HG03378 (cell line): ENCODE data around the gene ABCA9.
"Not testable (repeated sequence)": the region's sequence is repeated elsewhere in the genome, so short reads cannot be mapped to it uniquely, and the experiment has no call there.

ENCODE experiments used
- ATAC-seq: cut with Tn5 transposase; IDR thresholded peaks from one replicate; pipeline ENCODE4 v1.9.1; 2021; ENCODE audit warnings: mild to moderate bottlenecking, moderate library complexity; ENCODE audit not compliant: unreplicated experiment

The ABCA9 gene

DNA sequence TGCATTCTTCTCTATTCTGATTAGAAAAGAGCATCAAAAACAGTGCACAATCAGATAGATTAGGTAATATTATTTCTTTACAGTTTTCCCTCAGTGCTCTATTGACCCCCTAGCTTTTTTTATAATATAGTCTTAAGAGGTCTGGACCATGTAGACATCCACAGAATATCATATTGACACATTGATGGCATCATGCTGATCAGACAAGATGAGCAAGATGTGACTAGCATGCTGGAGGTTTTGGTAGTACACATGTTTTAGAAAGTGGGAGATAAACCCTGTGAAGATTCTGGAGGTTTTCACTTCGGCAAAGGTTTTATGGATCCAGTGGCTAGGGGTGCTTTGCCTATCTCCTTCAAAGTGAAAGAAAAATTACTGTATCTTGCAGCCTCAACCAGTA is 102.8 kb downstream of the ABCA9 start:
- ATAC-seq = no peak

DNA sequence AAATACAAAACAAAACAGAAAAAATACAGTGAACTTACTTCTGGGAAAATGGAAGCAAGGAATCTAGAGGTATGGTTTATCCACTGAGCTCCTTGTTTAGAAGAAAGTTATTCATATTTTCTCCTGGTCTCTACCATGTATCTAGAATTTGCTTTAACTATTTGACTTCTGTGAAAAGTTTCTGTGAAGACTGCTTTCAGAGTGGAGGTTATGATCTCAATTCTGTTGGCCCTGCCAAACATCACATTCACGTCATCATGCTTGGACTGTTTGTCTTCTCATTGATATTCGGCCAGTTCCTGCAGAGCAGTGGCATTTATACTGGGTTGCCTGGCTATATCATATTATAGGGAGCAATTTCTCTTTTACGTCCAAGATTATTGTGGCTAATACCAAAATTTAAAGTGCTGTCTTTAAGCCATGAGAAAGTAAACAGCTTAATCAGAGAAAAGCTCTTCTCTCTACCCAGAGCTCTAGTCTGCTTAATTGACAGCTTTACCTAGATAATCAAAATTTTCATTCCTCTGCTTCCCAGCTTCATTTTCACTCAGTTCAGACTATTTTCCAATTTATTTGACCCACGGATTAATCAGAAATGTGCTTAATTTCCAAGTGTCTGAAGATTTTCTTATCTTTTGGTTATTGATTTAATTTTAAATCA is 105.4 kb downstream of the ABCA9 start, which contains the start of gene ABCA8:
Gene ABCA8, minus strand, starts transcription at position 212 of the 661 bp plus-strand sequence. CDS start 13,358 bp downstream, outside the sequence.
- ATAC-seq = no peak

DNA sequence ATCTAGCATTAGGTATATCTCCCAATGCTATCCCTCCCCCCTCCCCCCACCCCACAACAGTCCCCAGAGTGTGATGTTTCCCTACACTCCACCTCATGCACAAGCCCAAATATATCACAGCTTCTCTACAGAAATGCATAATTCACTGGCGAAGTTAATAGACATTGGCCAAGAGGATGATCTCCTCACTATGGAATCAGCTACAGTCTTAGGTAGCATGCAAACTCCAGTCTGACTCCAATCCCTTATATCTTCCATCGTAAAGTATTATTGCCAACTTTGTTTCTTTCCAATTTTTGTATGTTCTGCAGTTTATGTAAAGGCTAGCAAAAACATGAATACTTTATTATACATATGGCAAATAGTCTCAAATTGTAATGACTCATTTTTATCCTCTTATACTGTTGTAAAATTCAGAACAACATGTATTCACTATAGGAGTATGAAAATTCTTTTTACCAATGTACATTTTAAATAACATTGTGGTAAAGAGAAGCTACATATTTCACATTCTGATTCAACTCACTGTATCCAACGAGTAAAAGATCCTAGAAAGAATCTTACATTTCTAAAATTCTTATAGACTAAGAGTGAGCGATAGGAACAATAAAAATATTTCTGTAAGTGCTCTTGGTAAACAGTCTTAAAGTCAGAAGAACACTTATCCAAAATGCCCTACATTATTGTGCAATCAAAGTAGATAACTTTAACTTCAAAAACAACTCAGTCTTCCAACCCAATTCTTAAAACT is 106.4 kb downstream of the ABCA9 start:
- no peak for ATAC-seq

DNA sequence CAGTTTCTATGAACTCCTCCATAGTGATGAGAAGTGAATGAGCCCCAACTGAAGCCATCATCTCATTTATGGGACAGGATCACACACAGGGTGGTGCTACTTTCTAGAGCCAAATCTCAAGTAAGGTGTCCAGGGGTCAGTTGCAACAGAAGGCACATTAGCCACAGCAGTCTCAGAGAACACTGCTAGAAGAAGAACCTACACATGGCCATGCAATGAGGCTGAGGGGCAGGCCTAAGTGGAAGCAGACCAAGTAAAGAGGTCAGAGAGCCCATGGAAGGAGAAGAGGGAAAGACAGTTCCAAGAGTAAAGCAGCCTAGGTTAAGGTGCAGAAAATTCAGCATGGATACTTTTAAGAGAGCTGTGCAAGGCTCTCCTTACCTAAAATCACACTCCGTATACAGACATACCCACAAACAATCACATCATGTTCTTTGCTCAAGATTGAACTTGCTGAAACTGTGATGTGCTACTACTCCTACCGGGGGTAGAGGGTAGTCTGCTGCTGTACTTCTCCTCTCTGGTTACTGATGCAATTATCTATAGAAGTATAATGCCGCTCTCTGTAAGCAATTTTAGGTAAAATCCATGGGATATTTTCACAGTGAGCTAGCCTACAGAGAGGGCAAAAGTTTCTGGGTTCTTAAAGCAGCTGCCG is 107.3 kb downstream of the ABCA9 start:
- ATAC-seq = no peak

GRCh38 chr17:68950725-68951124 is 110.0 kb downstream of the ABCA9 start:
- no peak for ATAC-seq

DNA sequence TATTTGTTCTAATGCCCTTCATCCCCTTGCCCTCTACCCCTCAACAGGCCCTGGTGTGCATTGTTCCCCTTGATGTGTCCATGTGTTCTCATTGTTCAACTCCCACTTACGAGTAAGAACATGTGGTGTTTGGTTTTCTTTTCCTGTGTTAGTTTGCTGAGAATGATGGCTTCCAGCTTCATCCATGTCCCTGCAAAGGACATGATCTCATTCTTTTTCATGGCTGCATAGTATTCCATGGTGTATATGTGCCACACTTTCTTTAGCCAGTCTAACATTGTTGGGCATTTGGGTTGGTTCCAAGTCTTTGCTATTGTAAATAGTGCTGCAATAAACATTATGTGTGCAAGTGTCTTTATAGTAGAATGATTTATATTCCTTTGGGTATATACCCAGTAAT is 112.9 kb downstream of the ABCA9 start:
- ATAC-seq = not testable (repeated sequence)

DNA sequence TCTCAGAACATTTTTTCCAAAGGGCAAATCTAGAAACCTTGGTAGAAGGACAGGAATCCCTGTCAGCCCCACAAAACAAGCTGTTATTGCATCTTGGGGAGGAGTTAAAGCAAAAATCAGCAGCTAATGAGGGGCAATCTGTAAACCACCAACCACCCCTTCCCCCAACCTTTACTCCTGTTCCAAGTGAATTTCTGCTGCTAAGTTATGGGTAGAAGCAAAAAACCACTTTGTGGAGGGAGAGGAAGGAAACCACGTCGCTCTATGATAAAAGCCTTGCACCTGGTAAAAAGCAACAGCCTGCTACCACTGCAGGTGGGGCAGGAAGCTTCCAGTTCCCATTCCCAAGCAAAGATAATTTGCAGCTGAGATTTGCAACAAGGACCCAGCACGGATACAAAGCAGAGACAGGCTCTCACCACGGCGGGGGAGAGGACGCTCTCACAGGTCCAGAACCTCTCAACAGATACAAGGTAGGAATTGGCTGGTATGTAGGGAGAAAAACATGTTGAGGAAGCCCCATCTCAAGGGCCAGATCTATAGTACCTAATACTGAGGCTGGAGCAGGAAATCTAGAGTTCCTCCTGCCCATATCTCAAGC is 116.2 kb downstream of the ABCA9 start:
- no peak for ATAC-seq

DNA sequence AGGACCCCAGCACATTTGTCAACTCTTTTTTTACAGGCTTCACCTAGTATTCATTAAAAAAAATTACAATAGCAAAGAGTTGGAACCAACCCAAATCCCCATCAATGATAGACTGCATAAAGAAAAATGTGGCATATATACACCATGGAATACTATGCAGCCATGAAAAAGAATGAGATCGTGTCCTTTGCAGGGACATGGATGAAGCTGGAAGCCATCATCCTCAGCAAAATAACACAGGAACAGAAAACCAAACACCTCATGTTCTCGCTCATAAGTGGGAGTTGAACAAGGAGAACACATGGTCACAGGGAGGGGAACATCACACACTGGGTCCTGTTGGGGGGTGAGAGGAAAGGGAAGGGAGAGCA is 116.9 kb downstream of the ABCA9 start:
- not testable (repeated sequence) for ATAC-seq

DNA sequence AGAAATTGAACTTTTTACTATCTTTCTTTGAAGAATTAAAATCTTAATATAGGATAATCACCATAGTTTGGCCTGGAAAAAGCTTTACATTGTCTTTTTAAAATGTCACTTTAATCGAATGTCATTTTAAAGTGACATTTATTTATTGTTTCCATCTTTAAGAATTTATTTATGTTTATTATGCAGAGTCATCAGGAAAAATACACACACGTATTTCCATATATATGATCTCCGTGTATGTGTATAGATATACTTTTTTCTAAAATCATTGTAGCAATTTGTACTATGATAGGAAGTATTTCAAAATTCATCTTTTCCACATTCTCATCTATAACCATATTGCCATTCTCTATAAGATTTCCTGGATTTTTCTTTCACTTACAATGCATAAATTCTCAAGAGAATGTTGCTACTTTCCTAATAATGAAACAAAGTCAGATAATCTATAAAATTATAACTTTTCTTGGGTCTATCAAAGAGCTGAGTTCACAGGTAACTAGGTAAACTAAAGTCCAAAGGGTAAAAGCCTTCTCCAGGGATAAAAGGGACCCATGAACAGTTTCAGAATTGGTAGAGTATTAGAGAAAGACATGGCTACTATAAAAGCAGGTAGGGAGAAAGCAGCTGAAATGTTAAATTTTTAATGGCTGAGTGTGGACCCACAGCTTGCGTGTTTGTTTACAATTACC is 117.5 kb downstream of the ABCA9 start:
- no peak for ATAC-seq

DNA sequence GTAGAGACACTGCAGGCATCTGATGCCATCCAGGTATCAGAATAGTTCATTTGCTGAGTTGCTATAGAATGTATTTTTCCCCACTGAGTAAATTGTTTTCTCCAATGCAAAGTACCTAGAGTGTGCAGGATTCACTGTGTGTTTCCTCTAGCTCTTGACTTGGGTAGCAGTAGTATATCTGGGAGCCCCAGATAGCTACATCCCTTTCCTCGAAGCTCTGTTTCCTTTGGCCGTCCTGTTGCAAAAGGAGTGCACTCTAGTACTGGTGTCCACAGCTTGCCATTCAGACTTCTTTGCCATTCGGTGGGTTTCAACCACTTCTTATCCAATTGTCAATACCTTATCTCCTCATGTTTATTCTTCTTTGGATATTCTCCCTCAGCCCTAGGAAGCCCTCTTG is 118.3 kb downstream of the ABCA9 start:
- ATAC-seq = no peak

- no peak for ATAC-seq
These were observed 119.0 kb downstream of the ABCA9 start for GRCh38 chr17:68941761-68942160.

DNA sequence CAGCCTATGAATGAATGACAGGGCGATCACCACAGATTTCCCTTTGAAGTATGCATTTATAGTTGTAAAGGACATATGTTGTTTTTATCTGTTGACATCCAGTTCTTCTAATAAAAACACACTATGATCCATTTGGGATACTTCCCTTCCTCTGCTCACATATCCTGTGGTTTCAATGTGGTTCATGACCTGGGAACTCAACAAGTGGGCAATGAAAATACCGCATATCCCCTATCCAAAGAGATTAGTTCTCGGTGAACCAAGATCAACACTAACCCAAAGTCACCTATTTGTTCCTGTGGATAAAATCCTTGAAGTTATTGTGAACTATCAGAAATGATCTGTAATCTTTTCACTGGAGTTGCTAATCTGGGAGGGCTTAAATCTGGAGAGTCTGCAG is 121.5 kb downstream of the ABCA9 start:
- no peak for ATAC-seq

DNA sequence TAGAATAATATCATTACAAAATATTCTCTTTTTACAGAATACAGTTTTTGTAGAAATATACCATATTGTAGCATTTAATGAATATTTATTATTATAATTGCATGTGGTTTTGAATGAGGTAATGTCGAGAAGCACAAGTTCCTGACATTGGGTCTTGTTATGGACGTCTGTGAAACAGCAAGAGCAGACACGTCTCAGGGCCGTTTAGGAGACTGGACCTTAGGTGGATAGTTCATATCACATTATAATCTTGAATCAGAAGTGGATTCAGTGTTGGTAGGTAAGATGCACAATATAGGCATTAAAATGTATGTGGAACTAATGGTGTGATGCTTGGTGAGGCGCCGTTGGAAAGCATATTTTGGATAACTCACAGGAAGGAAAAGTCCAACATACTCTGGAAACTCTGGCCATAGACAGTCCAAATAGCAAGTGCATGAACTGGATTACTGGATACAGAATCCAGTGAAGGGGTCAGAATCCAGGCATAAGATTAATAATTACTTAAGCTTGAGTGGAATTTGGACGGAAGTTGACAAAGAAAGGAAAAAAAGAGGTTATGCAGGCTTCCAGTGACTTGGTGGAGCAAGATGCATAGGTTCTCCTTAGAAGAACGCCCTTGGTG is 122.7 kb downstream of the ABCA9 start:
- ATAC-seq = no peak

DNA sequence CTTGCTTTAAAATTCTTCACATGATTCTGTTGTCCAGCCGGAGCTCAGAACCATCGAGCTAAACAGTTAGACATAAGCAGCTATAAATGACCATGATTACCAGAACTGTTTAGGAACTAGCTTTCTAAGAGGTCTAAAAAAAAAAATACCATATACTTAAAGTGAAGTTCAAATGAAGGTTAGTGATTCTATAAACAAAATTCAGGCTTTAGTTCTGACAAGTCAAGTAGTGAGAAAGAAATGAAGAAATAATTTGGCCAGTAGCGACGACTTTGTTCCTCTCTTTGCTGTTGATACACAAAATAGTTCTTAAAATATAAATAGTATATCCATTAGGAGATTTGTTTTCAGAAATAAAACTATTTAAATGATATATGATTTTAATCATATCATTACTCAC is 133.2 kb downstream of the ABCA9 start:
- no peak for ATAC-seq

DNA sequence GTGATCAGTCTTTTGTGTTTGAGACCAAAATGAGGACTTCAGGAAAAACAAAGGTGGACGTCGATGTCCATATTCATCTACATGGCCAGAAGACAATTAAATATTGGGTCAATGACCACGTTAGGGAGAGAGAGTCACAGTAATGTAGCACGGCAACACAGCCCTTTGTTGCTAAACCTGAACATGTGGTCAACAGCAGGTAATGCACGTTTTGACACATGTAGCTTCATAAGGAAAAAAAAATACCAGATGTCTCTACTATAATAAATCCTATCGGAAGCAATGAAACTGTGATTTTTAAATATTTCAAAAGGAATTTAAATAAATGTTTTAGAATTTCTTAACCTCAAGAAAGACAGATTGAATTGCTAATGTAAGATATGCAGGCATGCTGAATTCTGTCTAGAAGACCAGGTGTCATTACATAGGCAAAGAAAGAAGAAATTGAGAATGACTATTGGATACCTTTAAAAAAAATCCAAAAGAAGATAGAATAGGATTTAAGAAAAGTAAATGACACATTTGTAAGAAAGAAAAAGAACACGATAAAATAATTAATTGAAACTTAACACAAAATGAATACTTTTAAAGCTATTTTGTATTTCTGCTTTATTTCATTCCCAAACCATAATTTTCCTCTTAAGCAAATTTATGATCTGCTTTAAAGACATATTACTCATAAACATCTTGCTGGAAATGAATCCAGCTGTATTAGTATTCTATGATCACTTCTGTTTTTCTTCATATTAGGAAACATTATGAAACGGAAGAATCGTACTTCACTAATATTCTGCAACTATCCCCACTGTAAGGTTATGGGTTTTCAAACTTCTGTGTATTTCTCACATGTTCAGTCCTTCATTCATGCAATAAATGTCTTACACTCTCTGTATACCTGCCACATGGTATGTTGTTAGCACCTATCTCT is 135.7 kb downstream of the ABCA9 start:
- no peak for ATAC-seq
